DMS153 treated with DMSO at 0.1 percent for 48 hours (cell line): ENCODE data around the gene ERMARD.

ENCODE experiments used
- DNase-seq: peaks from one replicate; lab custom pipeline; 2025; ENCODE audit not compliant: unreplicated experiment; lab: John Stamatoyannopoulos, UW

ERMARD gene

DNA sequence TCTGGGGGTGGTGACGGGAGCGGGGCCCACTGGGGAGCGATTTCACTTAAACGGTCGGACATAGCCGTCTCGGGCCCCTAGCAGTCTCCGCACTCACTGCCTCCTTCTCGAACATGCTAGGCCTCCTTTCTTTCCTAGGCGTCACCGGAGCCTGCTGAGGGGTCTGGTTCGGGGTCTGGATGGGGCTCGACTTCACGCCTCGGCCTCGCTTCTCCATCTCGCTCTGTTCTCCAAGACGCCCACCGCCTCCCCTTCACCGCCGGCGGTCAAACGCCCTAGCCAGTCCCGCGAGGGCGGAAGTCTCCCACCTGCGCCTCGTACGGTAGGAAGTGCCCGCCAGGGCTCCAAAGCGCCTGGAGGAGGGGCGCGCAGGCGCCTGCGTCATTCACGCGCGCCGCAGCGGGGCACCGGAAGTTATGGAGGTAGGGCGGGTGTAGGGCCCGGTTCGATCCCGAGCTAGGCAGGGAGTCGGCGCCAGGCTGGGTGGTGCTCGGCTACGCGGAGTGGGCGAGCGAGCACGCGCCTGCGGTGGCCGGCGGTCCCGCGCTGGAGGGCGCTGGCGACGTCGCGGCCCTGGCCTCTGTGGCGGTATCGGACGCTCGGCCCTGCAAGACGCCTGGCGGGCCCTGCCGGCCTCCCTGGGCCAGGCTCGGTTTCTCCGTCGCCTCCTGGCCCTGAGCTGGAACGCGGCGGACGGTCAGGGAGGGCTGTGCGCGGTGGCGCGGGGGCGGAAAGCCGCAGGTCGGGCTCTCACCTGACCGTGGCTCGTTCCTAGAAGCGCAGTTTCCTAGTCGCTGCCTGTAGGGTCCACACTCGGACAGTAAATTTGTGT lies at the start of gene ERMARD, which contains the start of gene DYNLT2:
Gene ERMARD (plus strand): TSS at position 381 of the 832 bp plus-strand sequence. CDS start 36 bp downstream, at position 417.
Gene DYNLT2 (minus strand): TSS at position 331 of the 832 bp plus-strand sequence. CDS start 114 bp downstream, at position 217.
- peak; percentile 81 for DNase-seq

GRCh38 chr6:169701954-169702839 lies 49.2 kb upstream of the ERMARD start, which contains the start of the genes C6orf120 and WDR27:
Gene C6orf120, plus strand, starts transcription at chr6:169702126. Its CDS starts 334 bp downstream, at chr6:169702460.
Gene WDR27, minus strand, starts transcription at chr6:169702029. Its CDS starts 13,024 bp downstream, at chr6:169689005.
- peak; percentile 67 for DNase-seq

DNA sequence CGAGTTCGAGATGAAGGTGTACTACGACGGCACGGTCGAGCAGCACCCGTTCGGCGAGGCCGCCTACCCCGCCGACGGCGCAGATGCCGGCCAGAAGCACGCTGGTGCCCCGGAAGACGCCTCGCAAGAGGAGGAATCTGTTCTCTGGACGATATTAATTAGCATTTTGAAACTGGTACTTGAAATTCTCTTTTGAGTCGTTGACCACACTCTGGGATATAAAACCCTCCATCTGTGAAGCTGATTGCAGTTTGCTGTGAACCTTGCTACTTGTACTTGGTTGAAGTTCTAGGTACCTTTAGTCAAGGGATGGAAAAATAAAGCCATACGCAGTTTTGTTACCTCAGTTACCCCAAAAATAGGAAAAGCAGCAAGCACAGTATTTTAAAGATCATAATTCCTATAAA lies 48.6 kb upstream of the ERMARD start:
- no peak for DNase-seq

DNA sequence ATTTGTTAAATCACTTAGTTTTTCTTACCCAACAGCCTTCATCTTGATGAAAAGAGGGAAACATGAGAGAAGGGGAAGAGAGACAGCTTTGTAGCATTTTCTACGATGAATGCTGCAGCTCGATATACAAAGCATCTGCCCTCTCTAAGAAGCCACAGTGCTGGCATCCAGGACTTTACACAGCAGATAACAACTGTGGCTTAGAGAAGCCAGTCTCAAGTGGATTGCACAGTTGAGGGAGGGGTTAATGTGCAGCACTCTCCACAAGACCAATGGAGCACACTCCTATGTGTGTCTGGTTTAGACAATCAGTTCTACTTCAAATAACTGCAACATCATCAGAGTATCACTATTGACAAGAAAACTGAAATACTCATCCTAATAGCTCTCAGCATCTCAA lies 43.6 kb upstream of the ERMARD start:
- DNase-seq: no peak

DNA sequence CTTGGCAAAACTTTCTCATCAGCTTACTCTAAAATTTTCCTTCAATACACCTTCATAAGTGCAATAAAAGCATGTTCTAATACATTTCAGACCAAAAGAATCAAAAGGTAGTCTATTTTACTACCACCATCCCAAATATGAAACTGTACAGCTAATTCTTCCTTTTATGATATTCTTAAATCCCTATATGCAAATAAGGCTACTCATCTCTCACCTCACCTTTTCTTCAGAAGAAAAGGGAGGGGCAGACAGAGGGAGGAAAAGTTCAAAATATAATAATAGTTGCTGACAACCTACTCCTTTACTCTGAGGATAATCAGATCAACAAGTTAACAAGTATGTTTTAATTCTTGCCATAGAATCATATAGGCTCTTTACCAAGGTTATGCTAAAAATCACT lies 42.1 kb upstream of the ERMARD start:
- no peak for DNase-seq

- no peak for DNase-seq
Measured at GRCh38 chr6:169710009-169710408, 41.4 kb upstream of the ERMARD start.

DNA sequence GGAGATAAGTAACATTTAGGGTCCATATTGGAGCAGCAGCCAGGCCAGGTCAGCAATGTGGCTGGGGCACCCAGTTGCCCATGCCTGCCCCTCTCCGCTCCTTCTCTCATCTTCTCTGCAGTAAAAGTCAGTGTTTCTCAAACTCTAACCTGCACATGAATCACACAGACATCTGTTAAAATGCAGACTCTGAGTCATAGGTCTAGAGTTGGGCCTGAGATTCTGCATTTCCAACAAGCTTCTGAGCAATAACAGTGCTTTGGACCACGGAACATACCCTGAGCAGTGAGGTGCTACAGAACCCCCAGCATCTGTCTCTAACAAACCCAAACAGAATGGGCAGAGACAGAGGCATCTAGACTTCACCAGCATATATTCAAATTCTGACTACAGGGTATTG lies 37.2 kb upstream of the ERMARD start:
- DNase-seq: no peak

DNA sequence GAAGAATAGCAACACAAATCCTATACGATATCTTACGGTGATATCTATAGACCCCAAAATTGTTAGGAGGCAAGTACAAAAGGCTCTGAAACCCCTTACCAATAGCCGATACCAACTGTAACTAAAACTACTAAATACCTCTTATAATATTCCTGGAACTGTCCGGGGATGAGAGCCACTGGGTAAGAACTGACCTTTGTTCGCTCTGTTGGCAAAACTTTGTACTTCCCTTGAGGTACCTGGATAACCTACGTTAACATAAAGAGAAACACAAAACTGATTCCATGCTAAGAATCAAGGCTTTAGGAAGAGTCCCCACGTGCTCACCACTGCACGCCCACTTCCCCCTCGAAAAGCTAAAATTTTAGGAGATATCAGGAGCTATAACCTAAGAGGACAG lies 36.8 kb upstream of the ERMARD start:
- DNase-seq: no peak

DNA sequence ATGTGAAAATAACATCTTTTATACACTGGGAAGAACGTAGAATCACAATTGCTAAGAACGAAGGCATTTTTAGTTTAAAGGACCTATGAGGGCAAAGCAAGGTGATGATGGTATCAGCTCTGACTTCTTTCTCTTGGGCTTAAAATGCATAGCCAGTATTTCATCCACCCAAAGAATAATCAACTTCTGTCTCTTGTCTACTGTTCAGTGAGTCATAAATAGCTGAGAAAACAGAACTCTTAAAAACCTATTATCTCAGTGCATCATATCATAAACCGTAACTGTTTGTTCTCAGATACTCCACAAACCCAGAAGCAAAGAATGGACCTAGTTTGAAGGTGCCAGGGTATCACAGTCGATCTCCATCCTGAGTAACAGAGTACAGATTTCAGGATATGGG lies 32.3 kb upstream of the ERMARD start:
- no peak for DNase-seq

- no peak for DNase-seq
Measured at GRCh38 chr6:169720207-169720855, 31.1 kb upstream of the ERMARD start.

DNA sequence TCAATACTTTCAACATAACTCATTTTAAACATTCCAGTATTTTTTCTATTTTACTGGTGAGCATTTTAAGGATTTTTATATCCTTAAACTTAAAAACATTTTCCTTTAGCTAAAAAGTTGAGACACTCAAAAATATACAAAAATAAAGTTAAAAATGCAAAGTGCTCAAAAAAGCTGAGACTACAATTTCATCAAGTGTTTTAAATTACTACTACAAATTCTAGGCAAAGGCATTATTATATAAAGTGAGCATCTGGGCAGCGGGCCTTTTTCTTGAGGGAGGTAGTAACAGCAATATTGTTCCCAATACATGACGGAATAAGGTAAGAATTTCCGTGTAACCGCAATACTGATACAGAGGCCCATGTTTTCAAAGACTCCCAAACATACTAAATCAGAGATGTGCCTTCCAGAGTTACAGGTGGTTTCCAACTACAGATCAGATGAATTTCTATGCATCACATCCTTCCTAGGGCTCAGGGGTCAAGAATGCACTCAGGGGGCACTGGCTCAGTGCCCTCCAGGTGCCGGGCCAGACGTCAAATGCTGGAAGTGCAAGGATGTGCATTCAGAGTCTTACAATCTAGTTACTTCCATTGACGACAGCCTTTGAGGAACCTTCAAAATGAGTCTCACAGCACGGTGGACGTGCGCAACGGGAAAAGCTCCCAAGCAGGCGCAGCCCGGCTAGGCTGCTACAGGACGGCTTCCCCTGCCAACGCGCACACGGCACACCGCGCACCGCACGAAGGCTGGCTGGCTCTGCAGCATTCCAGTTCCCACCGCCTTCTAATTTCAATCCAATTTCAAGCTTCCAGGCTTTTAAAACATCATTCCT lies 28.8 kb upstream of the ERMARD start:
- no peak for DNase-seq

DNA sequence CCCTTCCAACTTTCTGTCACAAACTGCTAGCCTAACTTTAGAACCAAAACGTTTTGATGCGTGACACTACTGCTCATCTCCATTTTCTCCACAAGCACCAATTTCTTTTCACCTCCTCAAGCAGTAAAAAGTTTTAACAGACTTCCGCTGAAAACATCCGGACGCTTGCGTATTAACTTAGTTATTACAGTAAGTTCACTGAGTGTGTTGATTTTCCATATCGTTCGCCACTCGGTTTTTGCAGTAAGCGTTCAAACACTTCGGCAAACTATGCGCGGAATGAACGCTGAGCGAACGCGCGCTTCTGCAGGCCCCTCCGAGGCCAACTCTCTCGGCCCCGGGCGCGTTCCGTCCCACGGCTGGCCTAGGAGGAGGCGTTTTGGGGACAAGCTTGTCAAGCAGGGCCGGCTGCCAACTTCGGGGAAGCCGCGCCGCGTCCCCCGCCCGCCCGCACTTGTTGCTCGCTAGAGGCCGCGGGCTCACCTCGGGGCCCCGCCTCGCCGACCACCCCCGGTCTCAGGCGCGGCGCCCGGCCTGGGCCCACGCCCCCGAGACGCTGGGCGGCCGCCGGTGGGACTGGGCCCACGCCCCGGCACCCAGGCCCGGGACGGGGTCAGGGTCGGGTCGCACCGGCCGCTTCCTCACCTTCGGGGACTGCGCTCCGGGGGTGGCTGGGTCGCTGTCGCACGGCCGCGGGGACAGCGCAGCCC lies 28.1 kb upstream of the ERMARD start:
- DNase-seq: no peak

DNA sequence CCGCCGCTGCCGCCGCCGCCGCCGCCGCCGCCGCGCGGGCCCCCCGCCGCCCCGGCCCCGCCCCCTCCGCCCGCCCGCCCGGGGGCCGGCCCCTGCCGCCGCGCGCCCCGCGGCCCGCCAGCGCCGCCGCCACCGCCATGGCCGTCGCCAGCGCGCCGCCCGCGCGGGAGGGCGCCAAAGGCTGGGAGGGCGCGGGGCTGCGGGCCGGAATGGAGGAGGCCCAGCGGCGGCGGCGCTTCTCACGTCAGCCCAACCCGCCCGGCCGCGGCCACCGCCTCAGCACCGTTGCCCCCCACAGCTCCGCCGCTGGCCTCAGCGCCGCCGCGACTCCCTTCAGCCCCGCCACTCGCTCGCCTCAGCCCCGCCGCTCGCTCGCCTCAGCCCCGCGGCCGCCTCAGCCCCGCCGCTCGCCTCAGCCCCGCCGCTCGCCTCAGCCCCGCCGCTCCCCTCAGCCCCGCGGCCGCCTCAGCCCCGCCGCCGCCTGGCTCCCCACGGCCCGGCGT lies 27.4 kb upstream of the ERMARD start:
- no peak for DNase-seq

DNA sequence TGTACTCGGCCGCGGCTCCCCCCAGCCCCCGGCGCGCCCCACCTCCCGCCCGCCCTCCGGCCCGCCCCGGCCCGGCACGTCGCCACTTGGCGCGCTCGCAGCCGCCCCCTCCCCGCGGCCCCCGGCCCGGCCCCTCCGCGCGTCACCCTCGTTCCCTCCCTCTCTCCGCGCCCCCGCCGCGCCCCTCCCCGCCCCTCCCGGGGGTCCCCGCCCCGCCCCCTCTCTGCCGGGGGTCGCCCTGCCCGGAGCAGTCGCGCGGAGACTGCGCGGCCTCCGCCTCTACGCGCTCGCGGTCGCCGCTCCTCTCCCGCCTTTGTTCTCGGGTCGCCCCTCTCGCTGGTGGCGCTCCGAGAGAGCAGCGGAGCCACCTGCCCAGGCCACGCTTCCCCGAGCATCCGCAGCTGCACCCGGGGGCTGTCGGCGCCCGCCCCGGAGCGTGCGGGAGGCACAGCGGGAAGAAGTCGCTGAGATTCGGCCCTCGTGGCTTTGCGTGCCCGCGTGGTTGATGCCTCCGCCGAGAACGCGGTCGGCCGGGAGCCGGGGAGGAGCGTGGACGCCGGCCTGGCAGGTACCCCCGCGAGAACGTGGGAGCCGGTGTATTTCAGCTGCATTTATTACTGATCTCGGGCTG lies 26.8 kb upstream of the ERMARD start, which contains the start of gene PHF10:
Gene PHF10 (minus strand): TSS at position 7 of the 631 bp plus-strand sequence. CDS start 569 bp downstream, outside the sequence.
- peak; percentile 26 for DNase-seq

DNA sequence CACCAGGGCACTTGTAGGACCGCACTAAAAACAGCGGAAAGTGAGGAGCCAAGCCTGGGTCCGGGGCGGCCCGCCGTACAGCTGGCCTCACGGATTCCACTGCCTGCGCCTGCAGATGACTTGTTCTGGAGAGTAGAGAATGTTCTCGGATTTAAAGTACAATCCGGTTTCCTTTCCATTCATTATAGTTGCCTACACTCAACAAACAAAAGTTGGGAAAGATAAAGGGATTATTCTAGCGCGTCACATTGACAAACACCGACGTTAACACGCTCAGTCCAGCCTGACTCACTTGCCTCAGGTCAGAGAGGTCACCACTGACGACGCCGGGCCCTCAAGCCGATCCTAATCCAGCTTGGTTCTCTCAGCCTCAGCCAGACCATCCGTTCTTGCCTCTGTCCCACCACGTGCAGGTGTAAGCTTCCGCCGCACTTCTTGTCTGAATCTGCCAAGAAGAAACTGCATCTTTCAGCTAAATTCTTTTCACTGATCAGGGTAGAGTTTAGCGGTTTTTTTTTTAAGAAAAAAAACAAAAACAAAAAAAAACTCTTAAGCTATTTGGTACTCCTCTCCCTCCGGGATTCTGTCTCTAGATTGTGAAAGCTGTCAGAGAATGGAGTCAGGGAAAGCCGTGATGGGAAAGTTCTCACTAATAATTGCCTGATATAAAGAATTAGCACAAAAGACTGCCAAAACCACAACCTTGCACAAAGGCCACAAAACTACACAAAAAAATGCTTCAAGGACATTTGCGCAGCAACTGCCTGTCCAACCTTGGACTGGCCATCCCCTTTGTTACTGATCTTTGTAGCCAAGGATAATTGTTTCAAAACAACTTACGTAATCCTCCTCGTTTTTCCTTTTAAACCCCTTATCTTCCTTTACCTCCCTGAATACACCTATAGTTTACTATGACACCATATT lies 26.0 kb upstream of the ERMARD start:
- DNase-seq: peak; percentile 26

DNA sequence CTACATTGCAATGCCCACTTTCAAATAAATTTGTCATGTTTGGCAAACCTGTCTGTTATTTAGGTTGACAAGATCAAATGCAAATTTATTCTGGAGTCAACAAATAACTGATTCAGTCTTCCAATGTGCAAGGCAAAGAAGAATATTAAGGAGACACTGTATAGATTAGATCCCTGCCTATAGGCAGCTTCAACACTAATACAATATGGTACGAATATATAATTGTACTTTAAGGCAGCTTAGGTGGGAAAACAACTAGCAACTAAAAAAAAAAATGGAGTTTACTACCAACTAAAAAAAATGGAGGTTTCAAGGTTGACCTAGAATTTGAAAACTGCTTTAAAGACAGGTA lies 25.4 kb upstream of the ERMARD start:
- DNase-seq: no peak

DNA sequence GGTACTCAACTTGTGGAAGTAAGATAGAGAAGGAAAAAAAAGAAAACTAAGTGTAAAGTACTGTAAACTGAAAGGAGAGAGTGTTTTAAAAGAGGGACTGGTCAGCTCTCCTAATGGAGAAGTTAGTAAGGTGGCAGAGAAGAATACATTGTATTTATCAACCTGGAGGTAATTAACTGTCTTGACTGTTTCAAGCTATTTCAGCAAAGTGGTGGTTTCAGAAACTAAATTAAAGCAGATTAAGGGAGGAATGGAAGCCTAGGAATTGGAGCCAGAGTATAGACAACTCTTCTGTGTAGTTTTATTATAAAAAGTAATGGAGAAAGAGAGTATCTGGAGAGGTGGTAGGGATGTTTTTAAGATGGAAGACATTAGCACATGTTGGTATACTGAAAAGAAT lies 24.5 kb upstream of the ERMARD start:
- DNase-seq: no peak

- no peak for DNase-seq
Measured at GRCh38 chr6:169729961-169730360, 21.5 kb upstream of the ERMARD start.
